Gastroesophageal sphincter (tissue), 4 donors: ENCODE results near the gene CEP104. TPM values are rescaled to one million over a fixed set of nuclear protein-coding genes. Genes with fewer than 3 reads are reported as not detected.

ENCODE experiments used
- ATAC-seq: fragments of 150-250 bp; one replicate; pipeline ENCODE4 v1.9.1; 2016; ENCODE audit warnings: mild to moderate bottlenecking, moderate library complexity
- H3K27ac ChIP-seq, 4 donors: fragments of 200-600 bp; sonication (generic) in 3 of 4; 1 replicate in 3 of 4; 2 replicates in 1 of 4; pipeline ENCODE4 v1.5.1; 2016 to 2019
- H3K27me3 ChIP-seq: fragments of 200-600 bp; sonication (generic); one replicate; pipeline ENCODE4 v1.5.1; 2019
- H3K36me3 ChIP-seq, 2 donors: fragments of 200-600 bp; sonication (generic); one replicate each; pipeline ENCODE4 v1.5.1; 2019; ENCODE audit warnings: control low read depth in 1 of 2
- H3K4me1 ChIP-seq, 3 donors: fragments of 200-600 bp; sonication (generic); 1 replicate in 2 of 3; 2 replicates in 1 of 3; pipeline ENCODE4 v1.5.1; 2016 to 2019; ENCODE audit warnings: control low read depth in 2 of 3
- H3K4me3 ChIP-seq, 2 donors: fragments of 200-600 bp; sonication (generic); one replicate each; pipeline ENCODE4 v1.5.1; 2019; ENCODE audit warnings: mild to moderate bottlenecking in 1 of 2, moderate library complexity in 1 of 2
- H3K9me3 ChIP-seq, 3 donors: fragments of 200-600 bp; sonication (generic); one replicate each; pipeline ENCODE4 v1.5.1; 2017 to 2019; ENCODE audit warnings: control low read depth in 2 of 3
- EP300 ChIP-seq: sonication (generic); formaldehyde crosslinking; IDR thresholded peaks from one replicate; pipeline ENCODE4 v1.6.1; 2017; ENCODE audit warnings: antibody characterized with exemption, mild to moderate bottlenecking
- POLR2A ChIP-seq, 2 donors: fragments of 450-650 bp; IDR thresholded peaks; one replicate each; pipeline ENCODE4 v1.6.1; 2017; ENCODE audit warnings: antibody characterized with exemption in 2 of 2, mild to moderate bottlenecking in 2 of 2, moderate library complexity in 1 of 2
- POLR2AphosphoS5 ChIP-seq: sonication (generic); formaldehyde crosslinking; IDR thresholded peaks from one replicate; pipeline ENCODE4 v1.6.1; 2017; ENCODE audit warnings: antibody characterized with exemption
- WGBS, 2 donors: methylation state at CpG; one replicate each; pipeline ENCODE4 v1.1.5; 2018; ENCODE audit warnings: low coverage in 1 of 2; 5-methylcytosine and 5-hydroxymethylcytosine counted together
- total RNA-seq, 4 donors: library from RNA; depleted of rRNA; stranded (reverse); fragments of >200 nt; gene quantifications; one replicate each; pipeline ENCODE4 v1.1.0, GENCODE V29; 2016
- TF ChIP-seq, protein P1 (sequence below), 4 experiments: fragments of 200-600 bp in 2 of 4; fragments of 450-650 bp in 2 of 4; sonication (generic) in 1 of 4; IDR thresholded peaks; one replicate each; pipeline ENCODE4 v1.5.1; 2017 to 2019; ENCODE audit warnings: antibody characterized with exemption in 4 of 4, mild to moderate bottlenecking in 2 of 4, moderate library complexity in 2 of 4

The CEP104 gene
- total RNA-seq, 4 donors from 2014 or later, result 29.3 to 78.2 (median 41.8) TPM

DNA sequence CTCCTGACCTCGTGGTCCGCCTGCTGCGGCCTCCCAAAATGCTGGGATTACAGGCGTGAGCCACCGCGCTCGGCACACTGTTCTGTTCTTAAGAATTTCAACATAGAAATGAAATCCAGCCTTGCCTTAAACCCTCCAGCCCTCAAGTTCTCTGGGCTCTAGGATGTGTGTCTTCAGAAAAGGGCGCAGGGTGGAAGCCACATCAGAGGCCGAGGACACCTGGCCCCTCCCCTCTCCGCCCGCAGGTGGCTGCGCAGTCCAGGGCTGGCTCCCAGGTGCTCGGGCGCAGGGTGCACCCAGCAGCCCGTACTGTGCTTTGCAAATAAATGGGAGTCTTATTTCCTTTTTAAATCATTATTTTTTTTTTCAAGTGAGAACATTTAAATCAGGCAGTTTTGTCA, 45.1 kb upstream of the CEP104 start:
- no peak for TF ChIP-seq EP300
- TF ChIP-seq, protein P1, sequence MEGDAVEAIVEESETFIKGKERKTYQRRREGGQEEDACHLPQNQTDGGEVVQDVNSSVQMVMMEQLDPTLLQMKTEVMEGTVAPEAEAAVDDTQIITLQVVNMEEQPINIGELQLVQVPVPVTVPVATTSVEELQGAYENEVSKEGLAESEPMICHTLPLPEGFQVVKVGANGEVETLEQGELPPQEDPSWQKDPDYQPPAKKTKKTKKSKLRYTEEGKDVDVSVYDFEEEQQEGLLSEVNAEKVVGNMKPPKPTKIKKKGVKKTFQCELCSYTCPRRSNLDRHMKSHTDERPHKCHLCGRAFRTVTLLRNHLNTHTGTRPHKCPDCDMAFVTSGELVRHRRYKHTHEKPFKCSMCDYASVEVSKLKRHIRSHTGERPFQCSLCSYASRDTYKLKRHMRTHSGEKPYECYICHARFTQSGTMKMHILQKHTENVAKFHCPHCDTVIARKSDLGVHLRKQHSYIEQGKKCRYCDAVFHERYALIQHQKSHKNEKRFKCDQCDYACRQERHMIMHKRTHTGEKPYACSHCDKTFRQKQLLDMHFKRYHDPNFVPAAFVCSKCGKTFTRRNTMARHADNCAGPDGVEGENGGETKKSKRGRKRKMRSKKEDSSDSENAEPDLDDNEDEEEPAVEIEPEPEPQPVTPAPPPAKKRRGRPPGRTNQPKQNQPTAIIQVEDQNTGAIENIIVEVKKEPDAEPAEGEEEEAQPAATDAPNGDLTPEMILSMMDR (IDR thresholded peaks at IDR 0.05), result no peak
- TF ChIP-seq POLR2A (IDR thresholded peaks at IDR 0.05), result no peak
- TF ChIP-seq POLR2AphosphoS5, result no peak
- H3K27me3 ChIP-seq, result no peaks in the 10 kb centered on the region

DNA sequence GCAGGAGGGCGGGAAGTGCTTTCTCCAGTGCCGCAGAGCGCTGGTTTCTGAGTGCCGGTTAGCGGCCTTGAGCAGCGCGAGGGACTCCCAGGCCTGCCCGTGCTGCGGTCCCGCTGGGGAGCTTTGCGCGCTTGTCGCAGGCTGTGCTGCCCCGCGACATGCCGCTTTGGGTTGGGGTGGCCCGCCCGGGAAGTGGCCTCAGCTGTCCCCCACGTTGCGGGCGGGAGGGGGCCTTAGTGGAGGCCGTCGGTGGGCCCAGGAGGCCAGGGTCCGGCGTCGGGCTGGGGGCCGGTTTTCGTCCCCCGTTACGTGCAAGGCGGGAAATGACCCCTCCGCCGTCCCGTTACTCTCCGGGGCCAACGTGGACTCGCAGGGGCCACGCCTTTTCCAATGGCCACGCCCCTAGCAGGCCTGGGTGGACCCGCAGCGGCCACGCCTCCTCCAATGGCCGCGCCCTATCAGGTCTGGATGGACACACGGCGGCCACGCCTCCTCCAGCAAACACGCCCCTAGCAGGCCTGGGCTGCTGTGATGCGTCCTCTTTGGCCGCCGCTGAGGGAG, 44.0 kb upstream of the CEP104 start:
- H3K4me3 ChIP-seq, result peak overlapping the region; percentile 72 to 86
- peak; percentile 82 for ATAC-seq
- WGBS, 2 donors, result 0% methylated on average over 5 of the region's 51 CpGs; no CpG with 5 or more reads in 1 of the 2 donors
- H3K27me3 ChIP-seq, result no peaks in the 10 kb centered on the region
- H3K27ac ChIP-seq, result peak overlapping the region; percentile 79 to 99 (median 98)
- TF ChIP-seq, protein P1 (IDR thresholded peaks at IDR 0.05), result no peak
- TF ChIP-seq POLR2AphosphoS5 (peak; percentile 66), EP300 (no peak), POLR2A (IDR thresholded peaks at IDR 0.05) (peak; percentile 31)
- peaks cover 0 to 15% (median 0%) of the 10 kb centered on the region in 3 donors for H3K9me3 ChIP-seq
- H3K36me3 ChIP-seq, result no peaks in the 10 kb centered on the region
- H3K4me1 ChIP-seq, result peaks cover 0 to 20% (median 7%) of the 10 kb centered on the region in 3 donors

More for the DNA sequence above, 45.1 kb upstream of the CEP104 start:
- 89 to 98% methylated on average over 7 to 8 of the region's 15 CpGs for WGBS, 2 donors
- no peak for ATAC-seq
- peaks cover 0 to 15% (median 7%) of the 10 kb centered on the region in 3 donors for H3K4me1 ChIP-seq
- no peaks in the 10 kb centered on the region for H3K36me3 ChIP-seq
- no peak overlapping the region for H3K4me3 ChIP-seq
- peaks cover 0 to 14% (median 0%) of the 10 kb centered on the region in 3 donors for H3K9me3 ChIP-seq
- H3K27ac ChIP-seq, result no peak overlapping the region

DNA sequence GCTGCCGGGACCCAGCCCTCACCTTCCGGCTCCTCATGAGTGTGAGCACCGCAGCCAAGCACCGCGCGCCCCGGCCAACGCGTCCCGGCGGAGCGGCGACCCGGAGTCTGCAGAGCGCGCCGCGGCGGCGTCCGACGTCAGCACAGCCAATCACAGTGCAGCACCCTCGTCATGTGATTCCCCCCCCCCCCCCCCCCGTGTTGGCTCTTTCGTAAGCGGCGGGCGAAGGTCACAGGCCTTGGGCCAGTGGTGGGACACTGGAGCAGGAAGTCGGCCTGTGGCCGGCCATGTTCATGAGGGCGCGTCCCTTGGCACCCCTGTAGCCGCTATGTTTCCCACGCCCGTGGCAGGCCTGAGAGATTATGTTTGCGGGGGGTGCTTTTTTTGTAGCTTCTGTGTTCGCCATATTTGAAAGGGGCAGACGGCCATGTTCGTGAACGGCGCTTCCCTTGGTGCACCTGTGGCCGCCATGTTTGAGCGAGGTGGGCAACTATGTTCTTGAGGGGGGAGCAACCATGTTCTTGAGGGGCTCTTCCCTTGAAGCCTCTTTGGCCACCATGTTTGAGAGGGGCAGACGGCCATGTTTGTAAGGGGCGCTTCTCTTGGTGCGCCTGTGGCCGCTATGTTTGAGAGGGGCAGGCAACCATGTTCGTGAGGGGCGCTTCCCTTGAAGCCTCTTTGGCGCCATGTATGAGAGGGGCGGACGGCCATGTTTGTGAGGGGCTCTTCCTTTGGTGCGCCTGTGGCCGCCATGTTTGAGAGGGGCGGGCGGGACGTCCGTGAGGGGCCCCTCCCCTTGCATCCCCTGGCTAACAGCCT, 43.3 kb upstream of the CEP104 start, which contains the start of gene C1orf174:
Gene C1orf174 (minus strand): TSS at position 123 of the 819 bp plus-strand sequence. CDS start 86 bp downstream, at position 37.
- TF ChIP-seq, protein P1 (IDR thresholded peaks at IDR 0.05), result no peak
- no peak for TF ChIP-seq EP300
- peak; percentile 42 to 54 for TF ChIP-seq POLR2A (IDR thresholded peaks at IDR 0.05)
- TF ChIP-seq POLR2AphosphoS5, result peak; percentile 60
- WGBS, 2 donors, result 0% methylated on average over 4 of the region's 58 CpGs; no CpG with 5 or more reads in 1 of the 2 donors

DNA sequence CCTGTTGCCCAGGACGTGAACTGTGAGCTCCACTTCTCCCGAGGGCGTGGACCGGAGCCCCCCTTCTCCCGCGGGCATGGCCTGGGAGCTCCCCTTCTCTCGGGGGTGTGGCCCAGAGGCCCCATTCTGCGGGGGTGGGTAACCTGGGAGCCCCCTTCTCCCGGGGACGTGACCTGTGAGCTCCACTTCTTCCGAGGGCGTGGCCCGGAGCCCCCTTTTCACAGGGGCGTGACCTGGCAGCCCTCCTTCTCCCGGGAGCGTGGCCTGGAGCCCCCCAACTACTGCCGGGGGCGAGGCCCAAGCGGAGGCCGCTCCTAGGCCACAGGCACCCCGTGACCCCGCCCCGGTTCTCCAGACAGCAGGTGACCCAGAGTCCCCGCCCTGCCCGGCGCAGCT, 42.7 kb upstream of the CEP104 start:
- H3K27ac ChIP-seq, result peak overlapping the region; percentile 79 to 99 (median 98)
- peaks cover 0 to 15% (median 0%) of the 10 kb centered on the region in 3 donors for H3K9me3 ChIP-seq
- WGBS, 2 donors, result no CpG with 5 or more reads among the region's 26 CpGs
- no peak for ATAC-seq
- peaks cover 0 to 33% (median 12%) of the 10 kb centered on the region in 3 donors for H3K4me1 ChIP-seq
- no peaks in the 10 kb centered on the region for H3K36me3 ChIP-seq
- H3K27me3 ChIP-seq, result no peaks in the 10 kb centered on the region
- peak overlapping the region; percentile 72 to 86 for H3K4me3 ChIP-seq
- no peak for TF ChIP-seq POLR2AphosphoS5
- TF ChIP-seq, protein P1 (IDR thresholded peaks at IDR 0.05), result no peak
- no peak for TF ChIP-seq EP300
- TF ChIP-seq POLR2A (IDR thresholded peaks at IDR 0.05), result no peak

More for the DNA sequence above, 43.3 kb upstream of the CEP104 start, which contains the start of gene C1orf174:
- ATAC-seq, result peak; percentile 91
- Histone ChIP-seq H3K27me3 (no peaks in the 10 kb centered on the region), H3K36me3 (no peaks in the 10 kb centered on the region), H3K4me3 (peak within 1 kb of the TSS; percentile 72 to 86), H3K4me1 (peaks cover 0 to 27% (median 9%) of the 10 kb centered on the region in 3 donors), H3K27ac (peak within 1 kb of the TSS; percentile 79 to 99 (median 98)), H3K9me3 (peaks cover 0 to 15% (median 0%) of the 10 kb centered on the region in 3 donors)
